Smooth muscle cell of the brain vasculature (primary cell): ENCODE results near the gene TBKBP1.

Experiments
- DNase-seq: peaks from one replicate; pipeline ENCODE4 v3.0.0-alpha.2; 2012; ENCODE audit warnings: low read depth, low spot score

Gene TBKBP1

GRCh38 chr17:47697906-47698711 lies 4.1 kb downstream of the TBKBP1 start:
- DNase-seq = no peak

GRCh38 chr17:47698749-47699535 lies 5.0 kb downstream of the TBKBP1 start:
- DNase-seq = no peak

GRCh38 chr17:47699536-47699840 lies 5.5 kb downstream of the TBKBP1 start:
- no peak for DNase-seq

- DNase-seq = no peak
These were observed 6.8 kb downstream of the TBKBP1 start for GRCh38 chr17:47700471-47701449.

- DNase-seq = no peak
These were observed 7.6 kb downstream of the TBKBP1 start for GRCh38 chr17:47701608-47702007.

GRCh38 chr17:47702391-47702995 lies 8.5 kb downstream of the TBKBP1 start:
- DNase-seq = no peak

- DNase-seq = no peak
These were observed 9.2 kb downstream of the TBKBP1 start for GRCh38 chr17:47703191-47703591.

GRCh38 chr17:47703671-47704070 lies 9.7 kb downstream of the TBKBP1 start:
- DNase-seq = no peak

- no peak for DNase-seq
These were observed 10.2 kb downstream of the TBKBP1 start for GRCh38 chr17:47704116-47704515.

- no peak for DNase-seq
These were observed 10.8 kb downstream of the TBKBP1 start for GRCh38 chr17:47704736-47705135.

GRCh38 chr17:47705536-47706530 lies 11.9 kb downstream of the TBKBP1 start:
- no peak for DNase-seq

- no peak for DNase-seq
These were observed 13.3 kb downstream of the TBKBP1 start for GRCh38 chr17:47707056-47707804.

GRCh38 chr17:47707884-47708283 lies 13.9 kb downstream of the TBKBP1 start:
- no peak for DNase-seq

GRCh38 chr17:47708312-47708863 lies 14.4 kb downstream of the TBKBP1 start:
- no peak for DNase-seq

GRCh38 chr17:47708864-47709541 lies 15.0 kb downstream of the TBKBP1 start:
- no peak for DNase-seq

- DNase-seq = no peak
These were observed 15.6 kb downstream of the TBKBP1 start for GRCh38 chr17:47709594-47709993.

- DNase-seq = no peak
These were observed 17.6 kb downstream of the TBKBP1 start for GRCh38 chr17:47711366-47712099.
